Activated T-helper 1 cell treated with anti-CD3 and anti-CD28 coated beads, Interleukin-2, amount 50 U/mL, for 16 hours (primary cell): ENCODE data around the gene COA3.

Source experiments
- DNase-seq, 2 donors: peaks; one replicate each; pipeline ENCODE4 v3.0.0-alpha.2; 2020; ENCODE audit warnings: low read depth in 1 of 2, low spot score in 1 of 2

The COA3 gene

GRCh38 chr17:42798383-42799380 lies at the start of gene COA3, which contains the start of gene CNTD1:
Gene COA3 (minus strand): TSS chr17:42798704. CDS start chr17:42798681, 23 bp downstream.
Gene CNTD1 (plus strand): TSS chr17:42798861. CDS start chr17:42799068, 207 bp downstream.
- peak; percentile 45 to 54 for DNase-seq

GRCh38 chr17:42848093-42848492 lies 49.6 kb upstream of the COA3 start:
- DNase-seq: no peak

- no peak for DNase-seq
Measured at GRCh38 chr17:42846594-42847280, 48.2 kb upstream of the COA3 start.

- no peak for DNase-seq
Measured at GRCh38 chr17:42845918-42846593, 47.6 kb upstream of the COA3 start.

- DNase-seq: no peak
Measured at GRCh38 chr17:42845556-42845917, 47.0 kb upstream of the COA3 start.

GRCh38 chr17:42844761-42845555 lies 46.5 kb upstream of the COA3 start:
- DNase-seq: no peak

GRCh38 chr17:42844271-42844670 lies 45.8 kb upstream of the COA3 start, which contains the start of gene AOC2:
Gene AOC2 (plus strand): TSS chr17:42844580. CDS start chr17:42844627, 47 bp downstream.
- DNase-seq: no peak

- DNase-seq: no peak
Measured at GRCh38 chr17:42843358-42843934, 44.9 kb upstream of the COA3 start.

- no peak for DNase-seq
Measured at GRCh38 chr17:42841975-42842685, 43.6 kb upstream of the COA3 start.

GRCh38 chr17:42835732-42836131 lies 37.2 kb upstream of the COA3 start:
- DNase-seq: no peak

- no peak for DNase-seq
Measured at GRCh38 chr17:42833767-42834422, 35.4 kb upstream of the COA3 start.

GRCh38 chr17:42832934-42833766 lies 34.6 kb upstream of the COA3 start, which contains the start of gene PSME3:
Gene PSME3 (plus strand): TSS chr17:42833397. CDS start chr17:42833632, 235 bp downstream.
- DNase-seq: peak; percentile 77 to 84

- no peak for DNase-seq
Measured at GRCh38 chr17:42832213-42832933, 33.9 kb upstream of the COA3 start.

GRCh38 chr17:42830971-42831370 lies 32.5 kb upstream of the COA3 start:
- no peak for DNase-seq

- no peak for DNase-seq
Measured at GRCh38 chr17:42827472-42827871, 29.0 kb upstream of the COA3 start.

- DNase-seq: no peak
Measured at GRCh38 chr17:42821176-42821575, 22.7 kb upstream of the COA3 start.

GRCh38 chr17:42819939-42820535 lies 21.5 kb upstream of the COA3 start:
- DNase-seq: peak; percentile 22 to 42
